GM12875 (cell line): ENCODE measurements around the gene RNF224.

ENCODE experiments used
- H3K4me3 ChIP-seq: one replicate; pipeline ENCODE4 v1.5.1; 2011; ENCODE audit warnings: low read depth, low read length, control low read depth
- CTCF ChIP-seq: IDR thresholded peaks from 2 replicates; pipeline ENCODE4 v1.5.1; 2011; ENCODE audit warnings: low read depth, mild to moderate bottlenecking, control low read depth, inconsistent platforms, low read length, moderate library complexity, borderline replicate concordance; ENCODE audit not compliant: insufficient read depth

Gene RNF224

GRCh38 chr9:137270929-137271695 lies 43.8 kb downstream of the RNF224 start:
- no peak overlapping the region for H3K4me3 ChIP-seq
- TF ChIP-seq CTCF, result no peak

GRCh38 chr9:137271696-137272076 lies 44.4 kb downstream of the RNF224 start:
- no peak for TF ChIP-seq CTCF
- H3K4me3 ChIP-seq, result no peak overlapping the region

- no peak for TF ChIP-seq CTCF
- H3K4me3 ChIP-seq, result no peak overlapping the region
These were observed 45.2 kb downstream of the RNF224 start for GRCh38 chr9:137272241-137273094.

GRCh38 chr9:137273095-137273490 lies 45.8 kb downstream of the RNF224 start:
- TF ChIP-seq CTCF, result no peak
- no peak overlapping the region for H3K4me3 ChIP-seq

GRCh38 chr9:137273611-137274320 lies 46.5 kb downstream of the RNF224 start:
- TF ChIP-seq CTCF, result no peak
- no peak overlapping the region for H3K4me3 ChIP-seq

GRCh38 chr9:137275203-137275587 lies 47.9 kb downstream of the RNF224 start:
- no peak overlapping the region for H3K4me3 ChIP-seq
- TF ChIP-seq CTCF, result no peak
